Globus pallidus (tissue), 1 donor: ENCODE data around the gene SPACA7.

Experiments
- DNase-seq: peaks from one replicate; pipeline ENCODE4 v3.0.0-alpha.2; 2015; ENCODE audit warnings: low spot score

Gene SPACA7, protein sequence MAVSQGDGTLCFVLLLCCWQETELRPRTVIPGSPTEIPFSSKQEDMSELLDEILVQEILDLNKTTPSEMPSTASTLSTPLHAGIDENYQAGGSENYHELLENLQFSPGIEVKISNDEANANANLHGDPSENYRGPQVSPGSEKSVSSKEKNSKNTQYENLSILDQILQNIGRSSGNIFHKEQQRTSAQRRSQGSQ

GRCh38 chr13:112376050-112376681 is at the start of gene SPACA7:
Gene SPACA7 (plus strand): TSS chr13:112376355. CDS start chr13:112376386, 31 bp downstream.
- DNase-seq: no peak

DNA sequence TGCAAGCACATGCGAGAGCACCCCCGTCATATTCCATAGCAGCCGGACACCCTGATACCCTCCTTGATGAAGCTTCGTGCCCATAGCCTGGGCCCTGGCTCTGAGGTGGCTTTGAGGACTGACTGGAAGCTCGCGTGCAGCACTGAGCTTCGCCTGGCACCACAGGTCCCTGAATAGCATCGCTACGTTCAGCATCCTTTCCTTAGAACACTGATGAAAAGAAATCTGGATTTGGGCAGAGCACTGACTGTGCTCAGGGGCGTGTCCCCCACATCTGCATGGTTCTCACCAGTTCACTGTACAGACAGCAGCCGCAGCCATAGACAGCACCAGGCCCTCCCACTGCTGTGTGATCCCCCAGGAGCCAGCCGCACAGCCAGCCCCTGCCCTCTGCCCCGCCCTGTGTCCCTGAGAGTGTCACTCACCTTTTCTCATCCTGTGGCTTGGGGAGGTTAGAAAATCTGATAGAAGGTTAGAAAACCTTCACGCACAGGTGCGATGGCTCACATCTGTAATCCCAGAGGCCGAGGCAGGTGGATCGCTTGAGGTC is 49.3 kb upstream of the SPACA7 start:
- no peak for DNase-seq

DNA sequence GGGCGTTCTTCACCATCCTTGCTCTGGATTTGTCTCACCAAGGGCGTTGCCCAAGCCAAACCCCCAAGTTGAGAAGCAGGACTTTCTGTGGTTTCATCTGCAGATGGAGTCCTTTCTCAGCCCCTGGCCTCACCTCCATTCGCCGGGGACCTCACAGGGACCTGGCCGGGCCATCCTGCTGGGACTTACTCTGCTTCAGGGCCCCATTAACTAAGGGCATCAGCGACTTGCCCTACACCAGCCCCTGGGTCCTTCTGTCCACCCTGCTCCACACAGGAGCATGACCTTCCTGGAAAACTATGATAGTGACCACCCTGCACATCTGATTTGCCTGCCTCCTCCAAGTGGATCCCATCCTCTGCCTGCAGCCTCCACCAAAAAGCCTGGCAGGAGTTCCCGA is 47.2 kb upstream of the SPACA7 start:
- DNase-seq: no peak

DNA sequence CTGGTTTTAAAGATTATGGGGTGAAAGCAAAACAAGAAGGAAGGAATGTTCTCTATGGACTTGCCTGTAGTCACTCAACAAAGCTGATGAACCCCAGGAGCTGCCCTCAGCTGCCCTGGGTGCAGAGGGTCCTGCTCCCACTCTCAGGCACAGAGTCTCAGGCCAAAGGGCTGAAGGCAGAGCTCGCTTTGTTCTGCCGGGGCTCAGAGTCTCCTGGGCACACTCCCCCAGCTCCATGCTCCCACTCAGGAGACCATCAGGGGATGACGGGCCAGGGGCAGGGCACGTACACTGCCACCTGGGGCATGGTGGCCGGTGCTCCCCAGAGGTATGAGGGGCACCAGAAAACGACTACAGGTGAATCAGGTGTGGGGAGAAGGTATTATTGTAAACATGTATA is 46.8 kb upstream of the SPACA7 start:
- DNase-seq: no peak

GRCh38 chr13:112330066-112330465 is 46.1 kb upstream of the SPACA7 start:
- DNase-seq: no peak

- DNase-seq: no peak
These were observed 45.4 kb upstream of the SPACA7 start for GRCh38 chr13:112330479-112331381.

GRCh38 chr13:112331675-112332074 is 44.5 kb upstream of the SPACA7 start:
- no peak for DNase-seq

- no peak for DNase-seq
These were observed 43.4 kb upstream of the SPACA7 start for GRCh38 chr13:112332727-112333126.

- DNase-seq: no peak
These were observed 42.2 kb upstream of the SPACA7 start for GRCh38 chr13:112333756-112334543.

DNA sequence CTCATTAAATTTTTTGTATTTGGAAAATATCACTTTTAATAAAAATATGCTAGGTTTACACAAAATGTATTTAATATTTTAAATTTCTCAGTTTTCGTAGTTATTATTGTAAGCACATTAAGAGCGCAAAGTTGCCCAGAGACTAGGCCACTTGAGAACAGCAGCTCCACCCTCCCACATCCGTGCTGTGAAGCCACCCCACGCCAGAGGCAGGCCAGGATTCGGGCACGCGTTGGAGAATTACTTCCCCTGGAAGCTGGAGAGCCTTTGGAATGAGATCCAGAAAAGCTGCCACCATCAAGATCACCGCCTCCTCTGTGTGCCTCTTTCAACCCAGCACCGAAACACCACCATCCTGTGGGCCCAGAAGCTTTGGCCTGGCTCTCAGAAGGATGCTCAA is 41.0 kb upstream of the SPACA7 start:
- DNase-seq: no peak

DNA sequence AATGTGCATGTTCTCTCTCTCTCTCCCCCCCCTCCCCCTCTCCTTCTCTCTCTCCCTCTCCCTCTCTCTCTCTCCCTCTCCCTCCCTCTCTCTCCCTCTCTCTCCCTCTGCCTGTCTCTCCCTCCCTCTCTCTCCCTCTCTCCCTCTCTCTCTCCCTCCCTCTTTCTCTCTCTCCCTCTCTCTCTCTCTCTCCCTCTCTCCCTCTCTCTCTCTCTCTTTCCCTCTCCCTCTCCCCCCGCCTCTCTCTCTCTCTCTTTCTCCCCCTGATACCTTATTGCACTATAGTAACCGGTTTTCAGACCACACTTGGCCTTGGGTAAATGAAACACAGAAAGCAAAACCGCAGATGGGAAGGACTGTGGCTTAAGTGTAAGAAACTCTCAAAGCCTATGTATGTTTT is 34.7 kb upstream of the SPACA7 start:
- DNase-seq: no peak

- no peak for DNase-seq
These were observed 34.0 kb upstream of the SPACA7 start for GRCh38 chr13:112341976-112342735.

GRCh38 chr13:112342841-112343361 is 33.3 kb upstream of the SPACA7 start:
- no peak for DNase-seq

GRCh38 chr13:112343591-112343990 is 32.6 kb upstream of the SPACA7 start:
- DNase-seq: no peak

- no peak for DNase-seq
These were observed 30.4 kb upstream of the SPACA7 start for GRCh38 chr13:112345826-112346172.

DNA sequence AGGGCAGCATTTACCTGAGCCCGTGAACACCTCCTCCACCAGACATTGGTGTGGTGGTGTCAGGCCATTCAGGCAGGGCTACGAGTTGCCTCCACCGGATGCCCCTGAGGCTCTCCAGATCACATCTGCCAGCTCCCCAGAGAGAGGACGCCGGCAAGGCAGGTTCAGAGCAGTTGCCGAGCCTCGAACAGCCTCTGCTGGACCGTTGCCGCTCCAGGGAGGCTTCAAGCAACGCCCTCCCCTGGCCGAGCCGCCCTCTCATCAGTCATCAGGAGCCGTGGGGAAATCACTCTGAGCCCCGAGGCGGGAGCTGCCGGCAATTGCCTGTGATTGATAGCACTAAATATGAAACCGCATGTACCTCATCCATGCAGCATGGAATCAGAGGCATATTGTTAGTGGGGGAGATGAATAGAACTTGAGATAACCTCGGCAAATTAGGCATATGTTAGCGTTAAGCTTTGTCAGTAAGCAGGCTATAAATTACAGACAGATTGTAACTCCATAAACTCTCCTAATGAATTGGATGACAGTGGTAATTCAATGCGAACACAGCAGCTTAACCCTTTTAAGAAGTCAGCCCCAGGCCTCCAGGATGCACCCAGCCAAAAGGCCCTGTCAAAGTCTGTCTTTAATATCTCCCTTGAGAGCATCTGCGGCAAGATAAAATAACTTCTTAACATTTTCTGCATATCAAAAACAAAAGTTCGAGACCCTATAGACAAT is 29.8 kb upstream of the SPACA7 start:
- DNase-seq: no peak

DNA sequence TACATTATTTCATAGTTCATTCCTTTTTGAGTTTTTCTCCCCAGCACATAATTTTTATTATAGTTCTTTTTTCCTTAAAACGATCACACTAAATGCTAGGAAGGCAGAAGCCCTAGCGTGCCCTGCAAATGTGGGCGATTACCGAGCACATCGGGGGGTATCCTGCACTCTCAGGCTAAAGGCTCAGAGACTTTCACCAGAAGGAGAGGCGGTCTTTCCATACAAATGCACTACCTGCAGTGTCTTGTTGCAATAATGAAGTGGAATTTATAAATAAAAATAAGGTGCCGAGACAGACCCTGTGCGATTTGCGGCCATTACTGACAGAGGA is 29.3 kb upstream of the SPACA7 start:
- no peak for DNase-seq

GRCh38 chr13:112347986-112348385 is 28.2 kb upstream of the SPACA7 start:
- no peak for DNase-seq

- DNase-seq: no peak
These were observed 27.4 kb upstream of the SPACA7 start for GRCh38 chr13:112348642-112349345.

GRCh38 chr13:112349681-112350080 is 26.5 kb upstream of the SPACA7 start:
- no peak for DNase-seq
